Measurements from ENCODE around the gene ANKRD26. TPM values are rescaled to one million over a fixed set of nuclear protein-coding genes. Genes with fewer than 3 reads are reported as not detected.

Gene ANKRD26
- total RNA-seq (10 to 100 TPM in 2 of 4 donors, 1 to 10 TPM in 2; 8.6 to 20.5 (median 11.9) TPM), polyA plus RNA-seq (1 to 10 TPM; 2.1 to 6.2 (median 3.6) TPM)

GRCh38 chr10:27099916-27100812 lies at the start of gene ANKRD26:
ANKRD26 (minus strand) TSS chr10:27100494; CDS start chr10:27100326, 168 bp downstream.
- TF ChIP-seq POLR2A (IDR thresholded peaks at IDR 0.05) = peak; percentile 81
- no peak for TF ChIP-seq CTCF (IDR thresholded peaks at IDR 0.05)
- peak; percentile 89 to 95 (median 92) for TF ChIP-seq POLR2AphosphoS5 (IDR thresholded peaks at IDR 0.05)
- no peak for TF ChIP-seq EP300 (IDR thresholded peaks at IDR 0.05)
- DNase-seq = peak; percentile 99

GRCh38 chr10:27147701-27148100 lies 47.4 kb upstream of the ANKRD26 start:
- WGBS, 2 donors = 88 to 91% methylated on average over 5 of the region's 5 CpGs
- no peaks in the 10 kb centered on the region for H3K27me3 ChIP-seq
- peaks cover 3 to 62% (median 16%) of the 10 kb centered on the region in 4 donors for H3K36me3 ChIP-seq
- no peak overlapping the region for H3K27ac ChIP-seq
- peaks cover 0 to 14% (median 8%) of the 10 kb centered on the region in 4 donors for H3K4me1 ChIP-seq
- no peaks in the 10 kb centered on the region for H3K9me3 ChIP-seq
- intact Hi-C loops (cut with DNase I) = no loop called here
- H3K4me3 ChIP-seq = no peak overlapping the region
- DNase-seq = no peak
- no peak for TF ChIP-seq POLR2A (IDR thresholded peaks at IDR 0.05)

More at GRCh38 chr10:27099916-27100812, at the start of gene ANKRD26:
- Histone ChIP-seq H3K4me3 (peak within 1 kb of the TSS; percentile 47 to 80 (median 64)), H3K27me3 (no peaks in the 10 kb centered on the region), H3K27ac (peak within 1 kb of the TSS; percentile 86 to 93 (median 90)), H3K9me3 (no peaks in the 10 kb centered on the region), H3K4me1 (peaks cover 0 to 18% (median 14%) of the 10 kb centered on the region in 4 donors), H3K36me3 (no peaks in the 10 kb centered on the region)
- 0 to 1% methylated on average over 65 of the region's 65 CpGs for WGBS, 2 donors
- intact Hi-C loops (cut with DNase I) = loop anchor here (2.0 kb wide), 1 partner anchor 55 kb away; the partner anchor contains the start of genes MASTL and YME1L1

GRCh38 chr10:27145937-27146336 lies 45.6 kb upstream of the ANKRD26 start:
- H3K4me1 ChIP-seq = peaks cover 0 to 5% (median 2%) of the 10 kb centered on the region in 4 donors
- H3K27me3 ChIP-seq = no peaks in the 10 kb centered on the region
- intact Hi-C loops (cut with DNase I) = no loop called here
- TF ChIP-seq POLR2A (IDR thresholded peaks at IDR 0.05) = no peak
- TF ChIP-seq EP300 (IDR thresholded peaks at IDR 0.05) = no peak
- no peak for TF ChIP-seq CTCF (IDR thresholded peaks at IDR 0.05)
- no peak for TF ChIP-seq POLR2AphosphoS5 (IDR thresholded peaks at IDR 0.05)
- no peak overlapping the region for H3K27ac ChIP-seq
- H3K4me3 ChIP-seq = no peak overlapping the region
- no peaks in the 10 kb centered on the region for H3K9me3 ChIP-seq
- DNase-seq = no peak
- H3K36me3 ChIP-seq = peaks cover 3 to 79% (median 16%) of the 10 kb centered on the region in 4 donors

GRCh38 chr10:27143686-27144085 lies 43.4 kb upstream of the ANKRD26 start:
- intact Hi-C loops (cut with DNase I) = no loop called here
- Histone ChIP-seq H3K9me3 (no peaks in the 10 kb centered on the region), H3K4me3 (no peak overlapping the region), H3K27me3 (no peaks in the 10 kb centered on the region), H3K36me3 (peaks cover 3 to 89% (median 16%) of the 10 kb centered on the region in 4 donors), H3K27ac (no peak overlapping the region), H3K4me1 (no peaks in the 10 kb centered on the region)
- TF ChIP-seq CTCF (IDR thresholded peaks at IDR 0.05) (no peak), POLR2A (IDR thresholded peaks at IDR 0.05) (no peak), EP300 (IDR thresholded peaks at IDR 0.05) (no peak), POLR2AphosphoS5 (IDR thresholded peaks at IDR 0.05) (no peak)
- 97 to 100% methylated on average over 1 of the region's 1 CpG for WGBS, 2 donors
- no peak for DNase-seq

- peaks cover 0 to 77% (median 16%) of the 10 kb centered on the region in 4 donors for H3K36me3 ChIP-seq
- no peak for DNase-seq
- H3K4me3 ChIP-seq = no peak overlapping the region
- 41 to 72% methylated on average over 3 of the region's 3 CpGs for WGBS, 2 donors
- TF ChIP-seq EP300 (IDR thresholded peaks at IDR 0.05) (no peak), POLR2A (IDR thresholded peaks at IDR 0.05) (no peak)
- H3K27me3 ChIP-seq = no peaks in the 10 kb centered on the region
- no peaks in the 10 kb centered on the region for H3K4me1 ChIP-seq
- H3K27ac ChIP-seq = no peak overlapping the region
- intact Hi-C loops (cut with DNase I) = no loop called here
- no peaks in the 10 kb centered on the region for H3K9me3 ChIP-seq
Measured at GRCh38 chr10:27138277-27138676, 38.0 kb upstream of the ANKRD26 start.
